Lung microvascular endothelial cell (primary cell): ENCODE data around the gene LYST. TPM values are rescaled to one million over a fixed set of nuclear protein-coding genes. Genes with fewer than 3 reads are reported as not detected.
A peak's percentile ranks its signal among the peaks of the same experiment; 100 is the strongest.
"Not testable (repeated sequence)": the region's sequence is repeated elsewhere in the genome, so short reads cannot be mapped to it uniquely, and the experiment has no call there.

Experiments
- DNase-seq, 2 donors: peaks; one replicate each; pipeline versions ENCODE4 v3.0.0 to v3.0.0-alpha.2; 2010; ENCODE audit warnings: low read depth in 2 of 2
- total RNA-seq: library from RNA; depleted of rRNA; stranded (reverse); fragments of >200 nt; gene quantifications from 2 replicates; pipeline ENCODE4 v1.2.1, GENCODE V29; 2014

Gene LYST
- total RNA-seq, 1 donor from 2014 or later: 12.7 TPM

- no peak for DNase-seq
These were observed 7.9 kb downstream of the LYST start for GRCh38 chr1:235858766-235859165.

GRCh38 chr1:235857756-235858155 lies 8.9 kb downstream of the LYST start:
- DNase-seq: no peak

GRCh38 chr1:235855811-235856429 lies 10.8 kb downstream of the LYST start:
- no peak for DNase-seq

GRCh38 chr1:235854347-235854746 lies 12.4 kb downstream of the LYST start:
- no peak for DNase-seq

GRCh38 chr1:235853653-235854052 lies 13.1 kb downstream of the LYST start:
- DNase-seq: no peak

GRCh38 chr1:235852887-235853286 lies 13.8 kb downstream of the LYST start:
- peak in 1 of 2 donors; percentile 15 for DNase-seq

GRCh38 chr1:235851939-235852338 lies 14.8 kb downstream of the LYST start:
- peak in 1 of 2 donors; percentile 24 for DNase-seq

GRCh38 chr1:235848251-235848650 lies 18.5 kb downstream of the LYST start:
- DNase-seq: not testable (repeated sequence)

GRCh38 chr1:235845656-235846107 lies 21.0 kb downstream of the LYST start:
- DNase-seq: not testable (repeated sequence)

- no peak for DNase-seq
These were observed 21.9 kb downstream of the LYST start for GRCh38 chr1:235844776-235845175.

- peak; percentile 31 to 45 for DNase-seq
These were observed 23.2 kb downstream of the LYST start for GRCh38 chr1:235843461-235843961.

- no peak for DNase-seq
These were observed 24.7 kb downstream of the LYST start for GRCh38 chr1:235841938-235842545.

- DNase-seq: no peak
These were observed 28.7 kb downstream of the LYST start for GRCh38 chr1:235838021-235838420.

- DNase-seq: peak in 1 of 2 donors; percentile 58
These were observed 31.5 kb downstream of the LYST start for GRCh38 chr1:235835226-235835625.

GRCh38 chr1:235834620-235835019 lies 32.1 kb downstream of the LYST start:
- no peak for DNase-seq

GRCh38 chr1:235832011-235832410 lies 34.7 kb downstream of the LYST start:
- no peak for DNase-seq

GRCh38 chr1:235831148-235831547 lies 35.6 kb downstream of the LYST start:
- peak; percentile 7 to 14 for DNase-seq

- no peak for DNase-seq
These were observed 40.4 kb downstream of the LYST start for GRCh38 chr1:235826102-235826854.

- DNase-seq: no peak
These were observed 41.5 kb downstream of the LYST start for GRCh38 chr1:235825229-235825628.

- DNase-seq: no peak
These were observed 43.0 kb downstream of the LYST start for GRCh38 chr1:235823684-235824083.

- no peak for DNase-seq
These were observed 44.0 kb downstream of the LYST start for GRCh38 chr1:235822685-235823084.

GRCh38 chr1:235821361-235821981 lies 45.2 kb downstream of the LYST start:
- DNase-seq: no peak
